IMR-90 (cell line): ENCODE data around the gene OSBPL9. TPM values are rescaled to one million over a fixed set of nuclear protein-coding genes. Genes with fewer than 3 reads are reported as not detected.

Source experiments
- ATAC-seq: fragments of 200-7000 bp; cut with Tn5 transposase; 2 replicates; pipeline ENCODE4 v1.9.1; 2020; ENCODE audit warnings: low read depth, mild to moderate bottlenecking, moderate library complexity
- BruUV-seq: library from RNA; stranded (reverse); fragments of 400-500 nt; replicated peaks from 2 replicates; lab custom pipeline; 2021; lab: Mats Ljungman, UMichigan
- CTCF ChIA-PET: fragments of 300-600 bp; formaldehyde crosslinking; extraction: SDS; loops from one replicate; lab custom pipeline; 2021; ENCODE audit warnings: antibody characterized with exemption; lab: Yijun Ruan, JAX
- POLR2A ChIA-PET: fragments of 300-600 bp; sonication (Branson Sonifier 250); formaldehyde crosslinking; loops from one replicate; lab custom pipeline; 2022; ENCODE audit warnings: antibody characterized with exemption; ENCODE audit not compliant: unreplicated experiment; lab: Charles Lee
- DNase-seq: peaks from one replicate; pipeline ENCODE4 v3.0.0; 2013
- H2AFZ ChIP-seq: replicated peaks from 2 replicates; pipeline ENCODE3; 2013; ENCODE audit warnings: low read length, mild to moderate bottlenecking; ENCODE audit not compliant: poor library complexity
- H2AK5ac ChIP-seq: 2 replicates; pipeline ENCODE4 v1.6.1; 2013; ENCODE audit warnings: low read depth, low read length, inconsistent platforms
- H2AK9ac ChIP-seq: replicated peaks from 2 replicates; pipeline ENCODE3; 2013; ENCODE audit warnings: mild to moderate bottlenecking, low read depth, low read length, moderate library complexity; ENCODE audit not compliant: poor library complexity
- H2BK120ac ChIP-seq: 2 replicates; pipeline ENCODE4 v1.6.1; 2013; ENCODE audit warnings: low read depth, low read length, inconsistent platforms
- H2BK15ac ChIP-seq: 3 replicates; pipeline ENCODE4 v1.6.1; 2013; ENCODE audit warnings: low read depth, low read length, inconsistent platforms
- H2BK20ac ChIP-seq: 2 replicates; pipeline ENCODE4 v1.6.1; 2013; ENCODE audit warnings: low read depth, mild to moderate bottlenecking, inconsistent platforms, low read length, moderate library complexity
- H2BK5ac ChIP-seq: 2 replicates; pipeline ENCODE4 v1.6.1; 2013; ENCODE audit warnings: mild to moderate bottlenecking, low read depth, low read length, inconsistent platforms; ENCODE audit not compliant: poor library complexity, severe bottlenecking
- H3K14ac ChIP-seq: replicated peaks from 2 replicates; pipeline ENCODE4 v1.6.1; 2013; ENCODE audit warnings: low read depth, low read length, inconsistent platforms
- H3K18ac ChIP-seq: 2 replicates; pipeline ENCODE4 v1.6.1; 2013; ENCODE audit warnings: low read depth, low read length, control low read depth
- H3K23ac ChIP-seq: 2 replicates; pipeline ENCODE4 v1.6.1; 2013; ENCODE audit warnings: low read depth, low read length, inconsistent platforms
- H3K27ac ChIP-seq: 2 replicates; pipeline ENCODE4 v1.5.1; 2013; ENCODE audit warnings: mild to moderate bottlenecking, control low read depth, low read length; ENCODE audit not compliant: insufficient read depth
- H3K27me3 ChIP-seq: 2 replicates; pipeline ENCODE4 v1.6.1; 2013; ENCODE audit warnings: low read length; ENCODE audit not compliant: control insufficient read depth, insufficient read depth
- H3K36me3 ChIP-seq: 2 replicates; pipeline ENCODE4 v1.6.1; 2013; ENCODE audit warnings: low read length, mixed read lengths; ENCODE audit not compliant: control insufficient read depth, insufficient read depth
- H3K4ac ChIP-seq: 2 replicates; pipeline ENCODE4 v1.6.1; 2013; ENCODE audit warnings: low read depth, low read length, inconsistent platforms
- H3K4me1 ChIP-seq: 2 replicates; pipeline ENCODE4 v1.6.1; 2013; ENCODE audit warnings: low read length, mixed read lengths; ENCODE audit not compliant: control insufficient read depth, insufficient read depth
- H3K4me2 ChIP-seq: 2 replicates; pipeline ENCODE4 v1.6.1; 2013; ENCODE audit warnings: low read depth, mild to moderate bottlenecking, control low read depth, low read length, moderate library complexity
- H3K4me3 ChIP-seq: 2 replicates; pipeline ENCODE4 v1.5.1; 2013; ENCODE audit warnings: low read depth, mild to moderate bottlenecking, control low read depth, low read length, moderate library complexity; ENCODE audit not compliant: insufficient read depth
- H3K56ac ChIP-seq: 2 replicates; pipeline ENCODE4 v1.6.1; 2013; ENCODE audit warnings: low read length, inconsistent platforms; ENCODE audit not compliant: insufficient read depth; ENCODE audit errors: extremely low read depth
- H3K79me1 ChIP-seq, 2 experiments: 2 replicates each; pipeline ENCODE4 v1.6.1; 2013; ENCODE audit warnings: low read length in 2 of 2, inconsistent platforms in 1 of 2, low read depth in 1 of 2
- H3K9ac ChIP-seq: 2 replicates; pipeline ENCODE4 v1.6.1; 2013; ENCODE audit warnings: low read depth, low read length, control low read depth
- H3K9me1 ChIP-seq: 2 replicates; pipeline ENCODE4 v1.6.1; 2013; ENCODE audit warnings: low read length, inconsistent platforms; ENCODE audit not compliant: insufficient read depth
- H3K9me3 ChIP-seq: 2 replicates; pipeline ENCODE4 v1.6.1; 2013; ENCODE audit warnings: low read length; ENCODE audit not compliant: control insufficient read depth, insufficient read depth
- H4K20me1 ChIP-seq: 2 replicates; pipeline ENCODE4 v1.6.1; 2013; ENCODE audit warnings: low read length, inconsistent platforms; ENCODE audit not compliant: insufficient read depth
- H4K5ac ChIP-seq: 2 replicates; pipeline ENCODE4 v1.6.1; 2013; ENCODE audit warnings: mild to moderate bottlenecking, low read depth, low read length, control low read depth
- H4K8ac ChIP-seq, 2 experiments: 2 replicates each; pipeline ENCODE4 v1.6.1; 2013; ENCODE audit warnings: low read depth in 2 of 2, low read length in 2 of 2, control low read depth in 1 of 2, inconsistent platforms in 1 of 2
- H4K91ac ChIP-seq: 2 replicates; pipeline ENCODE4 v1.6.1; 2013; ENCODE audit warnings: low read depth, low read length, inconsistent platforms; ENCODE audit not compliant: insufficient read depth
- CHD1 ChIP-seq: IDR thresholded peaks from 2 replicates; pipeline ENCODE4 v1.6.1; 2012; ENCODE audit warnings: low read depth, low read length, improper control_type of control experiment
- MAFK ChIP-seq: IDR thresholded peaks from 2 replicates; pipeline ENCODE4 v1.6.1; 2012; ENCODE audit warnings: low read depth, low read length, improper control_type of control experiment
- MAZ ChIP-seq: IDR thresholded peaks from 2 replicates; pipeline ENCODE4 v1.6.1; 2012; ENCODE audit warnings: low read depth, mild to moderate bottlenecking, low read length, improper control_type of control experiment, moderate library complexity, borderline replicate concordance
- RCOR1 ChIP-seq: IDR thresholded peaks from 2 replicates; pipeline ENCODE4 v1.6.1; 2012; ENCODE audit warnings: mild to moderate bottlenecking, low read length, improper control_type of control experiment; ENCODE audit not compliant: insufficient replicate concordance
- RFX5 ChIP-seq: IDR thresholded peaks from 2 replicates; pipeline ENCODE4 v1.8.0; 2012; ENCODE audit warnings: low read depth, mild to moderate bottlenecking, low read length, moderate library complexity
- SMC3 ChIP-seq: fragments of 150-350 bp; IDR thresholded peaks from 2 replicates; pipeline ENCODE4 v1.6.1; 2016; ENCODE audit warnings: low read depth, mild to moderate bottlenecking, antibody characterized with exemption, low read length, moderate library complexity
- WGBS, 2 experiments: methylation state at CpG; one replicate each; pipeline versions ENCODE4 v1.1.5 to v1.1.7; 2013; ENCODE audit warnings: missing lambda C conversion rate in 2 of 2; ENCODE audit not compliant: insufficient read length in 1 of 2; ENCODE audit errors: extremely low coverage in 2 of 2; 5-methylcytosine and 5-hydroxymethylcytosine counted together
- dilution Hi-C: fragments of 300-500 bp; cut with HindIII; formaldehyde crosslinking; loops from one replicate; pipeline ENCODE4 v1.14.3; 2018; ENCODE audit warnings: low sequenced_read_pairs; ENCODE audit not compliant: unreplicated experiment
- in situ Hi-C: fragments of 300-500 bp; cut with MboI; formaldehyde crosslinking; loops from 3 replicates; pipeline ENCODE4 v1.14.3; 2019; ENCODE audit warnings: low sequenced_read_pairs, inconsistent platforms, mixed read lengths
- intact Hi-C: fragments of 100-400 bp; cut with micrococcal nuclease; formaldehyde crosslinking; loops from 2 replicates; pipeline ENCODE4 v1.10.0; 2022
- polyA plus RNA-seq, 3 experiments: library from polyadenylated mRNA; depleted of rRNA; stranded (reverse); fragments of >200 nt; gene quantifications; 2 replicates each; pipeline ENCODE4 v1.2.3, GENCODE V29; 2012; ENCODE audit warnings: low replicate concordance in 1 of 3
- total RNA-seq: library from RNA; depleted of rRNA; stranded (reverse); fragments of >200 nt; gene quantifications from 2 replicates; pipeline ENCODE4 v1.2.3, GENCODE V29; 2012
- TF ChIP-seq, protein P1 (sequence below): fragments of 150-350 bp; IDR thresholded peaks from 2 replicates; pipeline ENCODE4 v1.6.1; 2017; ENCODE audit warnings: mild to moderate bottlenecking, antibody characterized with exemption, low read length, low read depth
- TF ChIP-seq, protein P2 (sequence below): fragments of 150-350 bp; IDR thresholded peaks from 2 replicates; pipeline ENCODE4 v1.6.1; 2016; ENCODE audit warnings: low read depth, mild to moderate bottlenecking, low read length, moderate library complexity, borderline replicate concordance

OSBPL9 gene
- total and polyA plus RNA-seq, 2 of the 4 experiments (the other 2 are of a cell fraction): 51.4 to 127 TPM

DNA sequence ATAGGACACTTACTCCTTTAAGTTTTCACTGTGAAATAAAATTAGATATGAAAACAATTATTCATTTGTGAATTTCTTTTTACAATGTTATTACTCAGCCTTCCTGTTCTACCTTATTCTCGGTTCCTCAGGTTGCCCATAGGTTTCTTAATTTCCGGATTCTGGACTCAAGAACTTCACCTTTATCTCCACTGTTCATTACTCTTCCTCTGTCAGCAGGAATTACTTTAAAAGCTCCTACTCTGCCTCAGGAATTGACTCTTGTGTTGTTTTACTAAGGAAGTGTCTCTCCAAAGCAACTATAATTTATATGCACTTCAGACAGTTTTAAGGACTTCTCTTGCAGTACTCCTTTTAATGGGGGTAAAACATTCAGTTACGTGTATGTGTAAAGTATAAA is 123.8 kb downstream of the OSBPL9 start:
- Histone ChIP-seq H3K27me3 (no peaks in the 10 kb centered on the region), H4K20me1 (peaks cover 9% of the 10 kb centered on the region; the same call in 1 of the 2 replicates), H3K4me1 (no peaks in the 10 kb centered on the region; the same call in 1 of the 2 replicates), H3K9me1 (no peaks in the 10 kb centered on the region), H2AK5ac (no peak overlapping the region), H2AFZ (no peak overlapping the region), H4K91ac (no peak overlapping the region), H3K79me1 (peaks cover 11 to 22% of the 10 kb centered on the region in 2 experiments), H2BK5ac (no peak overlapping the region), H3K14ac (no peak overlapping the region), H2BK120ac (no peak overlapping the region), H3K36me3 (no peaks in the 10 kb centered on the region), H3K4me3 (no peak overlapping the region), H2AK9ac (no peak overlapping the region), H3K56ac (no peak overlapping the region), H3K23ac (no peak overlapping the region), H2BK15ac (no peak overlapping the region), H3K27ac (no peak overlapping the region), H2BK20ac (no peak overlapping the region), H4K8ac (no peak overlapping the region), H4K5ac (no peak overlapping the region), H3K4me2 (no peak overlapping the region), H3K4ac (no peak overlapping the region), H3K9ac (no peak overlapping the region), H3K18ac (no peak overlapping the region), H3K9me3 (no peaks in the 10 kb centered on the region)
- no peak for TF ChIP-seq RCOR1
- no peak for TF ChIP-seq MAZ
- no peak for TF ChIP-seq MAFK
- TF ChIP-seq CHD1: no peak
- TF ChIP-seq, protein P1, sequence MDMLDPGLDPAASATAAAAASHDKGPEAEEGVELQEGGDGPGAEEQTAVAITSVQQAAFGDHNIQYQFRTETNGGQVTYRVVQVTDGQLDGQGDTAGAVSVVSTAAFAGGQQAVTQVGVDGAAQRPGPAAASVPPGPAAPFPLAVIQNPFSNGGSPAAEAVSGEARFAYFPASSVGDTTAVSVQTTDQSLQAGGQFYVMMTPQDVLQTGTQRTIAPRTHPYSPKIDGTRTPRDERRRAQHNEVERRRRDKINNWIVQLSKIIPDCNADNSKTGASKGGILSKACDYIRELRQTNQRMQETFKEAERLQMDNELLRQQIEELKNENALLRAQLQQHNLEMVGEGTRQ: no peak
- TF ChIP-seq RFX5: no peak
- no peak for TF ChIP-seq SMC3
- TF ChIP-seq, protein P2, sequence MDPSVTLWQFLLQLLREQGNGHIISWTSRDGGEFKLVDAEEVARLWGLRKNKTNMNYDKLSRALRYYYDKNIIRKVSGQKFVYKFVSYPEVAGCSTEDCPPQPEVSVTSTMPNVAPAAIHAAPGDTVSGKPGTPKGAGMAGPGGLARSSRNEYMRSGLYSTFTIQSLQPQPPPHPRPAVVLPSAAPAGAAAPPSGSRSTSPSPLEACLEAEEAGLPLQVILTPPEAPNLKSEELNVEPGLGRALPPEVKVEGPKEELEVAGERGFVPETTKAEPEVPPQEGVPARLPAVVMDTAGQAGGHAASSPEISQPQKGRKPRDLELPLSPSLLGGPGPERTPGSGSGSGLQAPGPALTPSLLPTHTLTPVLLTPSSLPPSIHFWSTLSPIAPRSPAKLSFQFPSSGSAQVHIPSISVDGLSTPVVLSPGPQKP: no peak
- BruUV-seq: no TSS peak
- intact Hi-C loops: no loop called here
- dilution Hi-C loops: no loop called here
- DNase-seq: no peak
- ChIA-PET POLR2A (no interaction called here), CTCF (no interaction called here)
- no peak for ATAC-seq
- no CpG with 5 or more reads among the region's 3 CpGs for WGBS, 2 experiments
- in situ Hi-C loops: no loop called here
